ENCODE data around the gene GSE1. TPM values are rescaled to one million over a fixed set of nuclear protein-coding genes. Genes with fewer than 3 reads are reported as not detected.
A peak's percentile ranks its signal among the peaks of the same experiment; 100 is the strongest.

The GSE1 gene
- total and polyA plus RNA-seq, 2 of the 13 experiments (the other 11 are each of a cell fraction or from before 2014, with no cell fraction given) = 16.1 to 31.2 TPM

DNA sequence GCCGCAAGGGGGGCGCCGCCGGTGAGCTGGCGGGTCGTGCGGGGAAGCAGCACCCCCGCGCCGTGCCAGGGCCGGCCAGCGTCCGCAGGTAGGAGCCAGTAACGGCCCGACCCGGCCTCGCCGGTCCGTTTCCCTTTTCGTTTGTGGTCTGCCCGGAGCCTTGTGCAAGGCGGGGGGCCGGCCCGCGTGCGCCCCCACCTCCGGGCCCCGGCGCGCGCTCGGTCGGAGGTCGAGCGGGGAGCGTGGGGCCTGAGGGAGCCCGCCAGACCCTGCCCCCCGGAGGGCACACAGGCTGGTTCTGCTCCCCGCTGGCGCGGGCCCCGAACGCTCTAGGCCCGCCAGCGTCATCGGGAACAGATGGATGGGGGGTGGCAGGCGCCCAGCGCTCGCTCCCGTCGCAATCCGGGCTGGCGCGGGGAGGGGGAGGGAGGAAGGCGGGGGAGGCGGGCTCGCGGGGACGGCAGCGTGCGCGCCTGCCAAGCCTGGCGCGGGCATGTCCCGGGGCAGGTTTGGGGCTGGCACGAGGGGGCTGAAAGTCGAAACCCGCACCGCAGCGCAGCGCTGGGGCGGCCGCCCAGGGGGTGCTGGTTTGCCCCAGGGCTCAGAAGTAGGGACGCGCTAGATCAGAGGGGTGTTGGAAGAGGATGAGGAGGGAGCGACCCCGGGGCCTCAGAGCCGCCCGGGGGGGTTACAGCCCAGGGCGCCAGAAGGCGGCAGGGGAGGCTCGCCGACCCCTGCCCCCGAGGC lies 1.5 kb upstream of the GSE1 start (continued):
- TF ChIP-seq ZNF782 (CRISPR knock-in tag; IDR thresholded peaks at IDR 0.05; ENCODE audit: borderline replicate concordance) = no peak
- TF ChIP-seq, protein P1, sequence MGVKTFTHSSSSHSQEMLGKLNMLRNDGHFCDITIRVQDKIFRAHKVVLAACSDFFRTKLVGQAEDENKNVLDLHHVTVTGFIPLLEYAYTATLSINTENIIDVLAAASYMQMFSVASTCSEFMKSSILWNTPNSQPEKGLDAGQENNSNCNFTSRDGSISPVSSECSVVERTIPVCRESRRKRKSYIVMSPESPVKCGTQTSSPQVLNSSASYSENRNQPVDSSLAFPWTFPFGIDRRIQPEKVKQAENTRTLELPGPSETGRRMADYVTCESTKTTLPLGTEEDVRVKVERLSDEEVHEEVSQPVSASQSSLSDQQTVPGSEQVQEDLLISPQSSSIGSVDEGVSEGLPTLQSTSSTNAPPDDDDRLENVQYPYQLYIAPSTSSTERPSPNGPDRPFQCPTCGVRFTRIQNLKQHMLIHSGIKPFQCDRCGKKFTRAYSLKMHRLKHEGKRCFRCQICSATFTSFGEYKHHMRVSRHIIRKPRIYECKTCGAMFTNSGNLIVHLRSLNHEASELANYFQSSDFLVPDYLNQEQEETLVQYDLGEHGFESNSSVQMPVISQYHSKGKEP (CRISPR knock-in tag; IDR thresholded peaks at IDR 0.05) = no peak
- TF ChIP-seq TAF1 (CRISPR knock-in tag; IDR thresholded peaks at IDR 0.05) = no peak
- peak; percentile 69 for TF ChIP-seq SAP130 (CRISPR knock-in tag; IDR thresholded peaks at IDR 0.05; ENCODE audit: low read depth)
- no peak for TF ChIP-seq RFX3 (CRISPR knock-in tag; IDR thresholded peaks at IDR 0.05)
- TF ChIP-seq, protein P2, sequence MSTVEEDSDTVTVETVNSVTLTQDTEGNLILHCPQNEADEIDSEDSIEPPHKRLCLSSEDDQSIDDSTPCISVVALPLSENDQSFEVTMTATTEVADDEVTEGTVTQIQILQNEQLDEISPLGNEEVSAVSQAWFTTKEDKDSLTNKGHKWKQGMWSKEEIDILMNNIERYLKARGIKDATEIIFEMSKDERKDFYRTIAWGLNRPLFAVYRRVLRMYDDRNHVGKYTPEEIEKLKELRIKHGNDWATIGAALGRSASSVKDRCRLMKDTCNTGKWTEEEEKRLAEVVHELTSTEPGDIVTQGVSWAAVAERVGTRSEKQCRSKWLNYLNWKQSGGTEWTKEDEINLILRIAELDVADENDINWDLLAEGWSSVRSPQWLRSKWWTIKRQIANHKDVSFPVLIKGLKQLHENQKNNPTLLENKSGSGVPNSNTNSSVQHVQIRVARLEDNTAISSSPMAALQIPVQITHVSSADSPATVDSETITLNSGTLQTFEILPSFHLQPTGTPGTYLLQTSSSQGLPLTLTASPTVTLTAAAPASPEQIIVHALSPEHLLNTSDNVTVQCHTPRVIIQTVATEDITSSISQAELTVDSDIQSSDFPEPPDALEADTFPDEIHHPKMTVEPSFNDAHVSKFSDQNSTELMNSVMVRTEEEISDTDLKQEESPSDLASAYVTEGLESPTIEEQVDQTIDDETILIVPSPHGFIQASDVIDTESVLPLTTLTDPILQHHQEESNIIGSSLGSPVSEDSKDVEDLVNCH (CRISPR knock-in tag; IDR thresholded peaks at IDR 0.05) = no peak
- TF ChIP-seq, protein P3, sequence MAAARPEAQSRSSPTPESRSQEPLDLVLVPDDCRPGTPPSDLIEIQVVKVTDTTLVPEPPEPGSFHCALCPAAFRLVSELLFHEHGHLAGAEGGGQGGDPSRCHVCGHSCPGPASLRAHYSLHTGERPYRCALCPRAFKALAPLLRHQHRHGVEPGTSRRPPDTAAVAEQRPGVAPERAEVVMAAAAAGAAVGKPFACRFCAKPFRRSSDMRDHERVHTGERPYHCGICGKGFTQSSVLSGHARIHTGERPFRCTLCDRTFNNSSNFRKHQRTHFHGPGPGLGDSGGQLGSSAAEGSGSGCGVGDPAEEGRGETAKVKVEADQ (CRISPR knock-in tag; IDR thresholded peaks at IDR 0.05; ENCODE audit: borderline replicate concordance) = 0 out of 2 replicates have a peak, but pooled peaks have one; percentile 33
- TF ChIP-seq ZNF441 (CRISPR knock-in tag; IDR thresholded peaks at IDR 0.05; ENCODE audit: borderline replicate concordance) = no peak; the same call in 1 of the 2 replicates
- TF ChIP-seq SIN3A (IDR thresholded peaks at IDR 0.05; ENCODE audit: borderline replicate concordance, low read depth, low read length) = peak; percentile 27; the same call in 1 of the 2 replicates
- TF ChIP-seq ZNF484 (CRISPR knock-in tag; IDR thresholded peaks at IDR 0.05; ENCODE audit: borderline replicate concordance, low read depth) = no peak
- no peak for TF ChIP-seq ZNF468 (CRISPR knock-in tag; IDR thresholded peaks at IDR 0.05)
- no peak for TF ChIP-seq ZNF383 (CRISPR knock-in tag; IDR thresholded peaks at IDR 0.05; ENCODE audit: borderline replicate concordance)
- no peak for TF ChIP-seq MED1 (CRISPR knock-in tag; IDR thresholded peaks at IDR 0.05)
- TF ChIP-seq, protein P4, sequence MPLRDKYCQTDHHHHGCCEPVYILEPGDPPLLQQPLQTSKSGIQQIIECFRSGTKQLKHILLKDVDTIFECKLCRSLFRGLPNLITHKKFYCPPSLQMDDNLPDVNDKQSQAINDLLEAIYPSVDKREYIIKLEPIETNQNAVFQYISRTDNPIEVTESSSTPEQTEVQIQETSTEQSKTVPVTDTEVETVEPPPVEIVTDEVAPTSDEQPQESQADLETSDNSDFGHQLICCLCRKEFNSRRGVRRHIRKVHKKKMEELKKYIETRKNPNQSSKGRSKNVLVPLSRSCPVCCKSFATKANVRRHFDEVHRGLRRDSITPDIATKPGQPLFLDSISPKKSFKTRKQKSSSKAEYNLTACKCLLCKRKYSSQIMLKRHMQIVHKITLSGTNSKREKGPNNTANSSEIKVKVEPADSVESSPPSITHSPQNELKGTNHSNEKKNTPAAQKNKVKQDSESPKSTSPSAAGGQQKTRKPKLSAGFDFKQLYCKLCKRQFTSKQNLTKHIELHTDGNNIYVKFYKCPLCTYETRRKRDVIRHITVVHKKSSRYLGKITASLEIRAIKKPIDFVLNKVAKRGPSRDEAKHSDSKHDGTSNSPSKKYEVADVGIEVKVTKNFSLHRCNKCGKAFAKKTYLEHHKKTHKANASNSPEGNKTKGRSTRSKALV (CRISPR knock-in tag; IDR thresholded peaks at IDR 0.05) = no peak
- peak; percentile 37; the same call in 1 of the 2 replicates for TF ChIP-seq DR1 (CRISPR knock-in tag; IDR thresholded peaks at IDR 0.05)
- TF ChIP-seq HBP1 (CRISPR knock-in tag; IDR thresholded peaks at IDR 0.05; ENCODE audit: low read depth) = no peak
- peak; percentile 78; the same call in 1 of the 2 replicates for TF ChIP-seq ZNF740 (CRISPR knock-in tag; IDR thresholded peaks at IDR 0.05)
- TF ChIP-seq, protein P5, sequence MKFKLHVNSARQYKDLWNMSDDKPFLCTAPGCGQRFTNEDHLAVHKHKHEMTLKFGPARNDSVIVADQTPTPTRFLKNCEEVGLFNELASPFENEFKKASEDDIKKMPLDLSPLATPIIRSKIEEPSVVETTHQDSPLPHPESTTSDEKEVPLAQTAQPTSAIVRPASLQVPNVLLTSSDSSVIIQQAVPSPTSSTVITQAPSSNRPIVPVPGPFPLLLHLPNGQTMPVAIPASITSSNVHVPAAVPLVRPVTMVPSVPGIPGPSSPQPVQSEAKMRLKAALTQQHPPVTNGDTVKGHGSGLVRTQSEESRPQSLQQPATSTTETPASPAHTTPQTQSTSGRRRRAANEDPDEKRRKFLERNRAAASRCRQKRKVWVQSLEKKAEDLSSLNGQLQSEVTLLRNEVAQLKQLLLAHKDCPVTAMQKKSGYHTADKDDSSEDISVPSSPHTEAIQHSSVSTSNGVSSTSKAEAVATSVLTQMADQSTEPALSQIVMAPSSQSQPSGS (CRISPR knock-in tag; IDR thresholded peaks at IDR 0.05) = peak; percentile 10; the same call in 1 of the 2 replicates
